Spleen (tissue), 11 donors: ENCODE data around the gene EMC10. TPM values are rescaled to one million over a fixed set of nuclear protein-coding genes. Genes with fewer than 3 reads are reported as not detected.

Experiments
- DNase-seq: peaks from one replicate; pipeline ENCODE4 v3.0.0-alpha.2; 2020
- H3K27ac ChIP-seq, 8 donors: fragments of 200-600 bp; sonication (generic) in 7 of 8; 1 replicate in 4 of 8; 2 replicates in 4 of 8; pipeline versions ENCODE4 v1.5.0 to v1.8.0; 2016 to 2021; ENCODE audit warnings: inconsistent platforms in 4 of 8, mild to moderate bottlenecking in 4 of 8, moderate library complexity in 1 of 8
- H3K27me3 ChIP-seq, 7 donors: fragments of 200-600 bp; sonication (generic) in 6 of 7; replicated peaks in 1 of 7; 1 replicate in 4 of 7; 2 replicates in 3 of 7; pipeline versions ENCODE4 v1.5.0 to v1.8.0; 2016 to 2021; ENCODE audit warnings: inconsistent platforms in 3 of 7, mild to moderate bottlenecking in 1 of 7
- H3K36me3 ChIP-seq, 6 donors: fragments of 200-600 bp; sonication (generic) in 5 of 6; 1 replicate in 4 of 6; 2 replicates in 2 of 6; pipeline versions ENCODE4 v1.5.0 to v1.8.0; 2016 to 2021; ENCODE audit warnings: inconsistent platforms in 2 of 6
- H3K4me1 ChIP-seq, 6 donors: fragments of 200-600 bp; sonication (generic) in 5 of 6; 1 replicate in 3 of 6; 2 replicates in 3 of 6; pipeline versions ENCODE4 v1.5.0 to v1.8.0; 2016 to 2021; ENCODE audit warnings: inconsistent platforms in 3 of 6
- H3K4me3 ChIP-seq, 8 donors: fragments of 200-600 bp; sonication (generic) in 7 of 8; 1 replicate in 4 of 8; 2 replicates in 4 of 8; pipeline versions ENCODE4 v1.5.0 to v1.8.0; 2016 to 2021; ENCODE audit warnings: inconsistent platforms in 4 of 8, mild to moderate bottlenecking in 4 of 8, moderate library complexity in 2 of 8
- H3K9me3 ChIP-seq, 8 donors: fragments of 200-600 bp; sonication (generic) in 7 of 8; 1 replicate in 4 of 8; 2 replicates in 4 of 8; pipeline versions ENCODE4 v1.5.0 to v1.8.0; 2016 to 2021; ENCODE audit warnings: inconsistent platforms in 4 of 8
- CTCF ChIP-seq, 11 experiments: fragments of 200-600 bp in 7 of 11; fragments of 450-650 bp in 4 of 11; sonication (generic) in 4 of 11; IDR thresholded peaks in 8 of 11; conservative IDR thresholded peaks in 3 of 11; 1 replicate in 7 of 11; 2 replicates in 4 of 11; pipeline versions ENCODE4 v1.4.0 to v1.8.0; 2016 to 2021; ENCODE audit warnings: antibody characterized with exemption in 11 of 11, inconsistent platforms in 4 of 11, mild to moderate bottlenecking in 1 of 11
- POLR2A ChIP-seq, 3 donors: fragments of 450-650 bp; IDR thresholded peaks; one replicate each; pipeline ENCODE4 v1.5.1; 2017; ENCODE audit warnings: antibody characterized with exemption in 3 of 3, mild to moderate bottlenecking in 1 of 3
- POLR2AphosphoS5 ChIP-seq, 3 donors: sonication (generic); formaldehyde crosslinking; IDR thresholded peaks; one replicate each; pipeline ENCODE4 v1.5.1; 2017; ENCODE audit warnings: antibody characterized with exemption in 3 of 3
- WGBS, 5 donors: extraction: QIAGEN DNeasy Blood & Tissue Kit in 3 of 5; methylation state at CpG; one replicate each; pipeline versions ENCODE4 v1.1.5 to v1.1.7; 2013 to 2018; 5-methylcytosine and 5-hydroxymethylcytosine counted together
- intact Hi-C: fragments of 100-400 bp; cut with DNase I; formaldehyde crosslinking; loops from one replicate; pipeline ENCODE4 v1.15.0; 2023; ENCODE audit warnings: low total_unique reads
- polyA plus RNA-seq, 3 donors: library from polyadenylated mRNA; stranded (reverse); fragments of 200-250 nt; gene quantifications; one replicate each; pipeline ENCODE4 v1.2.1, GENCODE V29; 2013
- total RNA-seq, 7 donors: library from RNA; depleted of rRNA in 3 of 7; stranded (reverse); fragments of >200 nt in 3 of 7; fragmentation: NEBNext Ultra II Directional in 4 of 7; extraction: Animal tissue kit (Norgen Biotek cat#: 25700) in 4 of 7; gene quantifications; one replicate each; pipeline versions ENCODE4 v1.1.0 to v1.2.1, GENCODE V29; 2016 to 2021
- donor health status: healthy with polysubstance abuse.
- donor health status: DM: no; HTN: no; CAD: no; lungs with moderate emphysema.
- donor health status: DM: no; HTN: no; CAD: no.
- donor health status: Bipolar disorder and iron deficiency.
- donor health status: healthy.
- donor health status: DM: no; HTN: no; CAD: no.
- donor health status: DM: yes; HTN: yes; CAD: no.

EMC10 gene
- total and polyA plus RNA-seq, 10 donors, result 31.0 to 72.6 (median 60.1) TPM

- Histone ChIP-seq H3K4me1 (no peaks in the 10 kb centered on the region), H3K36me3 (no peaks in the 10 kb centered on the region), H3K4me3 (no peak overlapping the region), H3K27me3 (peaks cover 0 to 47% (median 8%) of the 10 kb centered on the region in 7 donors), H3K9me3 (peaks cover 0 to 19% (median 16%) of the 10 kb centered on the region in 8 donors), H3K27ac (no peak overlapping the region)
- TF ChIP-seq POLR2AphosphoS5 (IDR thresholded peaks at IDR 0.05), result no peak
- TF ChIP-seq POLR2A (IDR thresholded peaks at IDR 0.05), result no peak
- TF ChIP-seq CTCF (IDR thresholded peaks at IDR 0.05 in 8 of 11, conservative IDR thresholded peaks at IDR 0.05 in 3 of 11), result no peak
- WGBS, 5 donors, result 74 to 82% (median 77%) methylated on average over 16 to 18 of the region's 18 CpGs
- no peak for DNase-seq
- intact Hi-C loops, result no loop called here
Measured at GRCh38 chr19:50537306-50537685, 61.0 kb downstream of the EMC10 start.

- Histone ChIP-seq H3K27me3 (peaks cover 0 to 43% (median 5%) of the 10 kb centered on the region in 7 donors), H3K4me1 (no peaks in the 10 kb centered on the region), H3K9me3 (peaks cover 0 to 14% (median 11%) of the 10 kb centered on the region in 8 donors), H3K27ac (no peak overlapping the region), H3K4me3 (no peak overlapping the region), H3K36me3 (no peaks in the 10 kb centered on the region)
- intact Hi-C loops, result no loop called here
- peak; percentile 84 for DNase-seq
- TF ChIP-seq CTCF (IDR thresholded peaks at IDR 0.05 in 8 of 11, conservative IDR thresholded peaks at IDR 0.05 in 3 of 11) (peak in 9 of 11 experiments; percentile 32 to 70 (median 54)), POLR2A (IDR thresholded peaks at IDR 0.05) (no peak)
- WGBS, 5 donors, result 16 to 20% (median 19%) methylated on average over 15 of the region's 15 CpGs
Measured at GRCh38 chr19:50537769-50538230, 61.5 kb downstream of the EMC10 start.

Other genes starting within 250 kb of the EMC10 start
- 10 to 100 TPM in 2 of 7 donors, 1 to 10 TPM in 5; 2.6 to 20.8 (median 7.1) TPM for gene KCNC3, start 147.1 kb upstream of the EMC10 start, total RNA-seq
- 1 to 10 TPM in 1 of 3 donors, under 1 TPM in 2; 0.72 to 2.6 (median 0.74) TPM for gene KCNC3, start 147.1 kb upstream of the EMC10 start, polyA plus RNA-seq
- 1 to 10 TPM; 1.5 to 3.4 (median 2.3) TPM for gene NAPSA, start 110.9 kb upstream of the EMC10 start, total RNA-seq
- 1 to 10 TPM; 4.5 to 6.4 (median 5.0) TPM for gene NAPSA, start 110.9 kb upstream of the EMC10 start, polyA plus RNA-seq
- 10 to 100 TPM; 59.9 to 96.0 (median 84.8) TPM for gene NR1H2, start 100.0 kb upstream of the EMC10 start, total RNA-seq
- gene NR1H2, start 100.0 kb upstream of the EMC10 start, polyA plus RNA-seq, result 10 to 100 TPM; 53.1 to 75.5 (median 55.8) TPM
- gene POLD1, start 92.2 kb upstream of the EMC10 start, total RNA-seq, result 10 to 100 TPM; 26.5 to 39.9 (median 28.2) TPM
- 10 to 100 TPM; 50.9 to 66.6 (median 66.5) TPM for gene POLD1, start 92.2 kb upstream of the EMC10 start, polyA plus RNA-seq
- 10 to 100 TPM; 22.1 to 76.6 (median 34.4) TPM for gene SPIB, start 57.6 kb upstream of the EMC10 start, total RNA-seq
- gene SPIB, start 57.6 kb upstream of the EMC10 start, polyA plus RNA-seq, result 10 to 100 TPM; 55.5 to 90.5 (median 86.1) TPM
- 1 to 10 TPM in 1 of 7 donors, under 1 TPM in 4, not detected in 2; 0.28 to 1.5 (median 0.40) TPM for gene MYBPC2, start 43.6 kb upstream of the EMC10 start, total RNA-seq
- gene MYBPC2, start 43.6 kb upstream of the EMC10 start, polyA plus RNA-seq, result 1 to 10 TPM in 1 of 3 donors, under 1 TPM in 2; 0.33 to 1.7 (median 0.45) TPM
- gene GARIN5A, start 341 bp downstream of the EMC10 start, total RNA-seq, result under 1 TPM in 1 of 7 donors, not detected in 6; 0.61 TPM
- 1 to 10 TPM in 1 of 3 donors, under 1 TPM in 2; 0.42 to 1.4 (median 0.48) TPM for gene GARIN5A, start 341 bp downstream of the EMC10 start, polyA plus RNA-seq
- 10 to 100 TPM; 21.4 to 32.1 (median 29.0) TPM for gene JOSD2, start 34.7 kb downstream of the EMC10 start, total RNA-seq
- 10 to 100 TPM; 39.2 to 54.3 (median 42.4) TPM for gene JOSD2, start 34.7 kb downstream of the EMC10 start, polyA plus RNA-seq
- not detected for gene ASPDH, start 37.4 kb downstream of the EMC10 start, total RNA-seq
- not detected for gene ASPDH, start 37.4 kb downstream of the EMC10 start, polyA plus RNA-seq
- 1 to 10 TPM in 4 of 7 donors, under 1 TPM in 3; 0.20 to 2.3 (median 1.0) TPM for gene LRRC4B, start 91.9 kb downstream of the EMC10 start, total RNA-seq
- 1 to 10 TPM in 1 of 3 donors, under 1 TPM in 2; 0.30 to 1.0 (median 0.90) TPM for gene LRRC4B, start 91.9 kb downstream of the EMC10 start, polyA plus RNA-seq
- under 1 TPM in 3 of 7 donors, not detected in 4; 0.28 to 0.51 (median 0.32) TPM for gene SYT3, start 163.4 kb downstream of the EMC10 start, total RNA-seq
- under 1 TPM; 0.02 to 0.20 (median 0.06) TPM for gene SYT3, start 163.4 kb downstream of the EMC10 start, polyA plus RNA-seq
- not detected for gene C19orf81, start 172.9 kb downstream of the EMC10 start, total RNA-seq
- gene C19orf81, start 172.9 kb downstream of the EMC10 start, polyA plus RNA-seq, result not detected
- gene SHANK1, start 243.3 kb downstream of the EMC10 start, total RNA-seq, result 1 to 10 TPM in 2 of 7 donors, under 1 TPM in 4, not detected in 1; 0.14 to 1.8 (median 0.61) TPM
- gene SHANK1, start 243.3 kb downstream of the EMC10 start, polyA plus RNA-seq, result under 1 TPM in 2 of 3 donors, not detected in 1; 0.07 to 0.32 TPM
- 10 to 100 TPM in 1 of 7 donors, 1 to 10 TPM in 6; 6.2 to 10.7 (median 9.0) TPM for gene CLEC11A, start 246.9 kb downstream of the EMC10 start, total RNA-seq
- gene CLEC11A, start 246.9 kb downstream of the EMC10 start, polyA plus RNA-seq, result 1 to 10 TPM; 8.7 to 9.0 (median 8.9) TPM